Prostate gland (tissue), 2 donors: ENCODE results near the gene PGGT1B. TPM values are rescaled to one million over a fixed set of nuclear protein-coding genes. Genes with fewer than 3 reads are reported as not detected.

Experiments used
- DNase-seq: peaks from one replicate; pipeline ENCODE4 v3.0.0-alpha.2; 2019; ENCODE audit warnings: low spot score
- H3K27ac ChIP-seq, 2 donors: fragments of 200-600 bp; sonication (generic); 2 replicates each; pipeline ENCODE4 v1.5.1; 2017 to 2019
- H3K27me3 ChIP-seq: fragments of 200-600 bp; sonication (generic); replicated peaks from 2 replicates; pipeline ENCODE4 v1.5.1; 2019; ENCODE audit not compliant: insufficient read depth
- H3K36me3 ChIP-seq, 2 donors: fragments of 200-600 bp; sonication (generic); 1 replicate in 1 of 2; 2 replicates in 1 of 2; pipeline versions ENCODE4 v1.5.1 to v1.8.1; 2017 to 2019
- H3K4me1 ChIP-seq: fragments of 200-600 bp; sonication (generic); replicated peaks from 2 replicates; pipeline ENCODE4 v1.5.1; 2019
- H3K4me3 ChIP-seq, 2 donors: fragments of 200-600 bp; sonication (generic); 2 replicates each; pipeline ENCODE4 v1.5.1; 2017 to 2019
- H3K9me3 ChIP-seq: fragments of 200-600 bp; sonication (generic); 2 replicates; pipeline ENCODE4 v1.5.1; 2017
- CTCF ChIP-seq, 4 experiments: fragments of 200-600 bp in 2 of 4; fragments of 450-650 bp in 2 of 4; sonication (generic) in 2 of 4; IDR thresholded peaks; 1 replicate in 3 of 4; 2 replicates in 1 of 4; pipeline ENCODE4 v1.5.1; 2016 to 2019; ENCODE audit warnings: antibody characterized with exemption in 4 of 4, mild to moderate bottlenecking in 2 of 4, moderate library complexity in 2 of 4
- POLR2A ChIP-seq: fragments of 450-650 bp; IDR thresholded peaks from one replicate; pipeline ENCODE4 v1.6.1; 2016; ENCODE audit warnings: antibody characterized with exemption, mild to moderate bottlenecking
- POLR2AphosphoS5 ChIP-seq: sonication (generic); formaldehyde crosslinking; IDR thresholded peaks from one replicate; pipeline ENCODE4 v1.6.1; 2017; ENCODE audit warnings: antibody characterized with exemption
- WGBS: methylation state at CpG from one replicate; pipeline ENCODE4 v1.1.5; 2018; 5-methylcytosine and 5-hydroxymethylcytosine counted together
- intact Hi-C: fragments of 100-400 bp; cut with DNase I; formaldehyde crosslinking; loops from one replicate; pipeline ENCODE4 v1.14.2; 2022
- total RNA-seq, 2 donors: library from RNA; depleted of rRNA; stranded (reverse); fragments of >200 nt; gene quantifications; one replicate each; pipeline ENCODE4 v1.1.0, GENCODE V29; 2016

The PGGT1B gene
- total RNA-seq, 2 donors from 2014 or later = 9.1 to 15.3 TPM

GRCh38 chr5:115191474-115192031, 71.1 kb downstream of the PGGT1B start:
- Histone ChIP-seq H3K36me3 (no peaks in the 10 kb centered on the region), H3K4me3 (no peak overlapping the region), H3K27ac (no peak overlapping the region), H3K4me1 (no peaks in the 10 kb centered on the region), H3K27me3 (no peaks in the 10 kb centered on the region), H3K9me3 (no peaks in the 10 kb centered on the region)
- 57% methylated on average over 8 of the region's 8 CpGs for WGBS
- intact Hi-C loops = no loop called here
- TF ChIP-seq CTCF (IDR thresholded peaks at IDR 0.05) (no peak), POLR2AphosphoS5 (no peak), POLR2A (no peak)
- no peak for DNase-seq

GRCh38 chr5:115190388-115190787, 72.3 kb downstream of the PGGT1B start:
- no peaks in the 10 kb centered on the region for H3K36me3 ChIP-seq
- intact Hi-C loops = no loop called here
- DNase-seq = no peak
- TF ChIP-seq POLR2A (no peak), POLR2AphosphoS5 (no peak), CTCF (IDR thresholded peaks at IDR 0.05) (no peak)
- 57% methylated on average over 4 of the region's 4 CpGs for whole genome bisulfite sequencing
- H3K27ac ChIP-seq = no peak overlapping the region
- no peaks in the 10 kb centered on the region for H3K4me1 ChIP-seq
- H3K9me3 ChIP-seq = no peaks in the 10 kb centered on the region
- no peaks in the 10 kb centered on the region for H3K27me3 ChIP-seq
- no peak overlapping the region for H3K4me3 ChIP-seq

GRCh38 chr5:115189866-115190265, 72.8 kb downstream of the PGGT1B start:
- Histone ChIP-seq H3K27me3 (no peaks in the 10 kb centered on the region), H3K27ac (no peak overlapping the region), H3K9me3 (no peaks in the 10 kb centered on the region), H3K4me1 (no peaks in the 10 kb centered on the region), H3K36me3 (no peaks in the 10 kb centered on the region), H3K4me3 (no peak overlapping the region)
- 55% methylated on average over 2 of the region's 2 CpGs for WGBS
- intact Hi-C loops = no loop called here
- no peak for DNase-seq
- TF ChIP-seq CTCF (IDR thresholded peaks at IDR 0.05) (no peak), POLR2AphosphoS5 (no peak), POLR2A (no peak)

- intact Hi-C loops = no loop called here
- no peaks in the 10 kb centered on the region for H3K4me1 ChIP-seq
- no peaks in the 10 kb centered on the region for H3K36me3 ChIP-seq
- DNase-seq = no peak
- no peaks in the 10 kb centered on the region for H3K27me3 ChIP-seq
- no peak for TF ChIP-seq POLR2AphosphoS5
- no peak overlapping the region for H3K27ac ChIP-seq
- no peaks in the 10 kb centered on the region for H3K9me3 ChIP-seq
- H3K4me3 ChIP-seq = no peak overlapping the region
These were observed 75.9 kb downstream of the PGGT1B start for GRCh38 chr5:115186794-115187193.

DNA sequence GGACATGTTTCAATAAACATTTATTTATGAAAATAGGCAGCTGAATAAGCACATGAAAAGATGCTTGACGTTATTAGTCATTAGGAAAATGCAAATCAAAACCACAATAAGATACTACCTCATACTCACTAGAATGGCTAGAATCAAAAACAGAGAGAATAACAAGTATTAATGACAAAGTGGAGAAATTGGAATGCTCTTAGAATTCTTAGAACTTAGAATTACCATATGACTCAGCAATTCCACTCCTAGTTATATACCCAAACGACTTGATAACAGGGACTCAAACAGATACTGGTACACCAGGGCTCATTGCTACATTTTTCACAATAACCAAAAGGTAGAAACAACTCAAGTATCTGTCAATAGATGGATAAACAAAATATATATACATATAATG, 77.9 kb downstream of the PGGT1B start:
- intact Hi-C loops = no loop called here
- H3K36me3 ChIP-seq = no peaks in the 10 kb centered on the region
- TF ChIP-seq POLR2A (no peak), POLR2AphosphoS5 (no peak), CTCF (IDR thresholded peaks at IDR 0.05) (no peak)
- DNase-seq = no peak
- 77% methylated on average over 2 of the region's 2 CpGs for WGBS
- no peak overlapping the region for H3K4me3 ChIP-seq
- no peaks in the 10 kb centered on the region for H3K9me3 ChIP-seq
- H3K27me3 ChIP-seq = no peaks in the 10 kb centered on the region
- no peaks in the 10 kb centered on the region for H3K4me1 ChIP-seq
- no peak overlapping the region for H3K27ac ChIP-seq
